Fibroblast of skin of right biceps (primary cell): Measurements from ENCODE around the gene FKBP1A.

ENCODE experiments used
- DNase-seq: peaks from one replicate; pipeline ENCODE4 v3.0.0-alpha.2; 2013

FKBP1A gene

DNA sequence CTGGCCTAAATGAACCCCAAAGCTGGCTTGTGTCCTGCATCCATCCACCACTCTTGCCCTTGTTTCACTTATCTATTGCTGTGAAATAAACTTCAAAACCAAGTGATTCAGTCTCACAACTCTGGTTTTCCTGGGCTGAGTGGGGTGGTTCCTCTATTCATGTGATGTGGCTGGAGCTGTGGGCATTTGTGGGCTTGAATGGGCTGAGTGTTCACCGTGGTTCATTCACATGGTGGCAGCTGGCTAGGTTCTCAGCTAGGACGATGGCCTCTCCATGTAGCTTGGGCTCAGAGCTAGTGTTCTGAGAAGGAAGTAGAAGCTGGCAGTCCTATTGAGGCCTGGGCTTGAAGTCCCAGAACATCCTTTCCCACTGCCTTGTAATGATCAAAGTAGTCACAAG, 30.4 kb downstream of the FKBP1A start:
- no peak for DNase-seq

DNA sequence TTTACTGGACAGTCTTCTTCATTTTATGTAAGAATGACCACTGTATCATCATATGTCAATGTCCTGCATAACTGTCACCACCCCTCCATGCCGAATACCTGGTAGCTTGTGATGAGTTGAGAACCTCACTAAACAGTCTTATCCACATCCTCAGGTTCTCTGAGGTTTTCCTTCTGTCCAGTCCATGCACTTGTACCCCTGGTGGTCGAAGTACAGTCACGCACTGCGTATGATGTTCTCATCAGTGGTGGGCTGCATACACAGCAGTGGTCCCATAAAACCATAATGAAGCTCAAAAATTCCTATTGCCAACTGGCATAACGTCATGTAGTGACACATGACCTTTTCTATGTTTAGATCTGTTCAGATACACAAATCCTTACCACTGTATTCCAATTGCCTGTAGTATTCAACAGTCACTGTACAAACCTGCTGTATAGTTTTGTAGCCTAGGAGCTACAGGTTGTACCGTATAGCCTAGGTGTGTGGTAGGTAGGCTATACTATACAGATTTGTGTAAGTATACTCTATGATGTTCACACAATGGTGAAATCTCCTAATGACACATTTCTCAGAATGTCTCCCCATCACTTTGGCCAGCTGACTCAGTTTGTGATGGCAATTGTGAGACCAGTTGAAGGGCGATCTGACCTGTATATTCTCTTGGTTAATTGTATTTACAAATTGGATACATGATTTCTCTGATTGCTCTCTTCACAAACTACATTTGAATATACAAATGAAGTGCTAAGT, 32.6 kb downstream of the FKBP1A start:
- DNase-seq = no peak

DNA sequence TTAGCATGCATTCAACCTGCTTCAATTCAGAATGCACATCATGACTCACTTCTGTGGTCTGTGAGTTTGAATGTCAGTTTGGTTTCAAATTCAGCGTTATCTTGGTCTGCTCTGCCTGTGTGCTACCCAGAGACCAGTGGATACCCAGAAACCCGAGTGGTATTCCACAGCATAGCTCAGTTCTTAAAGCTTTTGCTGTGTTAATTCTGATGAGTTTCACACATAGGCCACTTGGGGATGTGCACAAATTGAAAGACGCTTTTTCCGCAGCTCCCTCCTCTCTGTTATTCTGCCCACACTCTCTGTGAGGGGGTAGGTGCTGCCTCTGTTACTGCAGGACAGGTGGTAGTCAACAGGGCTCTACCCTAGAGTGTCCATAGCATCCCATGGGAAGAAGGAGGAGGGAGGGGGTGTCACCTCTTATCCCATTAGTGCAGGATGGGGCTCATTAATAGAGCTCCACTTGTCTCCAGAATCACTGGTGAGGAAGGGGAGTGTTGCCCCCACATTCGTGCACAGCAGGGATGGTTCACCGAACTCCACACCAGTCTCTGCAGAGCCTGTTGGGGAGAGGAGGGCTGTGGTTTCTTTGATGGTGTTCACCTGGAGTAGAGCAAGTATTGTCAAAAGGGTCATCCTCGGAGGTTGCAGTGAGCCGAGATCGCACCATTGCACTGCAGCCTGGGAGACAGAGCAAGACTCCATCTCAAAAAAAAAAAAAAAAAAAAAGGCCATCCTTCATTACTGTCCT, 34.8 kb downstream of the FKBP1A start:
- DNase-seq = no peak

DNA sequence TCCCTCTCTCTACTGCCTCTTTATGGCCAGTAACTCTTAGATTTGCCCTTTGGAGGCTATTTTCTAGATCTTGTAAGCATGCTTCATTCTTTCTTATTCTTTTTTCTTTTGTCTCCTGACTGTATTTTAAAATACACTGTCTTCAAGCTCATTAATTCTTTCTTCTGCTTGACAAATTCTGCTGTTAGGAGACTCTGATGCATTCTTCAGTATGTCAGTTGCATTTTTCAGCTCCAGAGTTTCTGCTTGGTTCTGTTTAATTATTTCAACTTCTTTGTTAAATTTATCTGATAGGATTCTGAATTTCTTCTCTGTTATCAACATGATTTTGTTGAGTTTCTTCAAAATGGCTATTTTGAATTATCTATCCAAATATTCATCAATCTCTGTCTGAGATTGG, 38.9 kb downstream of the FKBP1A start:
- no peak for DNase-seq

DNA sequence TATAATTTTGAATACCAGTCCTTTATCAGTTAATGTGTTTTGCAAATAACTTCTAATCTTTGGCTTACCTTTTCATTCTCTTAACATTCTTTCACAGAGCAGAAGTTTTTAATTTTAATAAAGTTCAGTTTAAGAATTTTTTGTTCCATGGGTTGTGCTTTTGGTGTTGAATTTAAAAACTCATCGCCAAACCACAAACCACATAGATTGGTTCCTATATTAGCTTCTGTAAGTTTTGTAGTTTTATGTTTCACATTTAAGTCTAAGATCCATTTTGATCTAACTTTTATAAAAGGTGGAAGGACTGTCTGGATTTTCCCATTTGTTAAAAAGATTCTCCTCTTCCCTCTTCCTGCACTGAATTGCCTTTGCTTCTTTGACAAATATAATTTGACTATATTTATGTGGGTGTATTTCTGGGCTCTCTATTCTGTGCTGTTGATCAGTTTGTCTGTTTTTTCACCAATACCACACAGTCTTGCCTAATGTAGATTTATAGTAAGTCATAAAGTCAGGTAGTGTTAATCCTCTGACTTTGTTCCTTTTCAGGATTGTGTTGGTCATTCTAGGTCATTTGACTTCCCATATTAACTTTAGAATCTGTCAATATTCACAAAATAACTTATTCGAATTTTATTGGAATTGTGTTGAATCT, 46.4 kb downstream of the FKBP1A start:
- no peak for DNase-seq

DNA sequence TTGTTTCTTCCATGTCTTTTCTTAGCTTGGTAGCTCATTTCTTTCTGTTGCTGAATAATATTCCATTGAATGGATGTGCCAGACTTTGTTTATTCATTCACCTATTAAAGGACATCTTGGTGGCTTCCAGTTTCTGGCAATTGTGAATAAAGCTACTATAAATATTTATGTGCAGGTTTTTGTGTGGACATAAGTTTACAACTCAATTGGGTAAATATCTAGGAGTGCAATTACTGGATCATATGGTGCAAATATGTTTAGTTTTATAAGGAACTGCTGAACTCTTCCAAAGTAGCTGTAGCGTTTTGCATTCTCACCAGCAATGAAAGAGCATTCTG, 47.1 kb downstream of the FKBP1A start:
- no peak for DNase-seq

DNA sequence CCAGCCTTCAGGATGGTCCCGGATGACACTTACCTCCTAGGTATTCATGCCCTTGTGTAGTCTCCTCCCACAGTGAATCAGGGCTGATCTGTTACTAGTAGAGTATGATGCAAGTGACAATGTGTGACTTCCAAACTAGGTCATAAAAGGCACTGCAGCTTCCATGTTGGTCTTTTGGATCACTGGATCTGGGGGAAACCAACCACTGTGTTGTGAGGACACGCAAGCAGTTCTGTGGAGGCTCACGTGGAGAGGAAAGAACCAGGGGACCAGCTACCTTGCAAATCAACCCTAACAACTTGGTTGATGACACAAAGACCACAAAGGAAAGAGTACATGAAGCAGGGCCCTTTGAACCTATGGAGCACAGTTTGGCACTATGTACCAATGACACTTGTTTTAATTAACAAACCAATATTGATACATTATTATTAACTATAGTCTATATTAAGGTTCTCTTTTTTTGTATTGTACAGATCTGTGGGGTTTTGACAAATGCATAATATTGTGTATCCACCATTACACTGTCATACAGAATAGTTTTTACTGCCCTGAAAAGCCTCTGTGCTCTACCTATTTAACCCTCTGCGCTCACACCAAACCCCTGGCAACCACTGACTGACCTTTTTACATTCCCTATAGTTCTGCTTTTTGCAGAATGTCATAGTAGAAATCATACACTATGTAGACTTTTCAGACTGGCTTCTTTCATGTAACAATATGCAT, 47.7 kb downstream of the FKBP1A start:
- no peak for DNase-seq

DNA sequence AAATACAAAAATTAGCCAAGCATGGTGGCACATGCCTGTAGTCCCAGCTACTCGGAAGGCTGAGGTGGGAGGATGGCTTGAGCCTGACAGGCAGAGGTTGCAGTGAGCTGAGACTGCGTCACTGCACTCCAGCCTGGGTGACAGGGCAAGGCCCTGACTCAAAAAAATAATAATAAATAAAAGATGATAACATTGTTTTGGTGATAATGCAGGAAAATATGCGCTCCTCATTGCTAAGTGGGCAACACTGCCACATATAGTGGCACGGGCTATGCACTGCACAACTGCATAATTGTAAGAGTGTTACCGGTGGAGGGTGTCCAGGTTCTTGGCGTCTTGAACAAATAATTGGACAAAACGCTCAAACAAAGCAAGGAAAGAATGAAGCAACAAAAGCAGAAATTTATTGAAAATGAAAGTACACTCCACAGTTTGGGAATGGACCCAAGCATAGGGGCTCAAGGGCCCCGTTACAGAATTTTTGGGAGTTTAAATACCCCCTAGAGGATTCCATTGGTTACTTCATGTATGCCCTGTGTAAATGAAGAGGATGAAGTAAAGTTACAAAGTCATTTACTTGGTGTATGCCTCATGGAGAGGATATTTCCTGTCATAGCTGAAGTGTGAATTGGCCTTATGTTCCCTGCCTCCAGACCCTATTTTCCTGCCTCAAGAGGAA, 49.3 kb downstream of the FKBP1A start:
- peak; percentile 35 for DNase-seq

DNA sequence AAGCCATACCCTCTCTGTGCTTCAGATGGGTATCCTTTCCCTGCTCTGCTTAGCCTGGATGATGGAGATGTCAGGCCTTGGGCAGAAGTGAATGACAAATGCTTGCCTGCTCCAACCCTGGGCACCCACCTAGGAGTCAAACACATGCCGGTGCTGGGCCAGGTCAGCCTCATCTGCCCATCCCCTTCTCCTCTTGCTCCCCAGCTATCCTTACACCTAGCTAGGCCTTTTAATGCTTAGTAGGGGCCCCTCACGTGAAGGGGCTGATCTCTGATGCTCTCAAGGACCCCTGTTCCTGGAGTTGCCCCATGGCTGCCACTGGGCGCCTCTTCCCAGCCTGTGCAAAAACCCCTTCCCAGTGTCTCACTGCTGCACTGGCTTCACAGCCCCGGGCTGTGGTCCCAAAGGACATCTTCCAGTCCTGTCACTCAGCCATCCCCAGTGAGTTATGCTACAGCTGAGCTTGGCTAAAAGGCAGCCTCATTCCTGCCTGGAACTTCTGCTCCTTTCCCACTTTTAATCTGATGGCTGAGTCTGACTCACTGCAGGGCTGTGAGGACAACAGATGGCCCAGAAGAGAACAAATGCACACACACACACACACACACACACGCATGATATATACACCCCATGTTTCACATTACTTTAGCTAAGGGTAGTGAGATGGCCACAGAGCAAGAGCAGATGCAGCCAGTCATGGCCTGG, 51.1 kb downstream of the FKBP1A start:
- DNase-seq = peak; percentile 58

DNA sequence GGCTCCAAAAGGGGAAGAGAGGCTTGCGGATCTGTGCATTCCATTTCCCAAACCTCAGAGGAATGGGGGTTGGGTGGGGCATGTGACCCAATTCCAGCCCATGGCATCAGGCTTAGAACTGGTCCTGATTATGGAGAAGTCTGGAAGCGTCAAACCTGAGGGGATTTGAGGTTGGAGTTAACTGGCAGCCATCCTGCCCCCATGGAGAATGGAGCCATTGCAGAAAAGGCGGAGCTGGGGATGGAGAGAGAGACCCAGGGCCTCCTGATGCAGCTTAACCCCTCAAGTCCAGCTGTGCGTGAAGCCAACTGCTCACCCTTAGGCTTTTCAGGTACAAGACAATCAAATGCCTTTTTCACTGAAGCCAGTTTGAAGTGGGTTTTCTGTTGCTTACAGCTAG, 54.1 kb downstream of the FKBP1A start:
- no peak for DNase-seq

DNA sequence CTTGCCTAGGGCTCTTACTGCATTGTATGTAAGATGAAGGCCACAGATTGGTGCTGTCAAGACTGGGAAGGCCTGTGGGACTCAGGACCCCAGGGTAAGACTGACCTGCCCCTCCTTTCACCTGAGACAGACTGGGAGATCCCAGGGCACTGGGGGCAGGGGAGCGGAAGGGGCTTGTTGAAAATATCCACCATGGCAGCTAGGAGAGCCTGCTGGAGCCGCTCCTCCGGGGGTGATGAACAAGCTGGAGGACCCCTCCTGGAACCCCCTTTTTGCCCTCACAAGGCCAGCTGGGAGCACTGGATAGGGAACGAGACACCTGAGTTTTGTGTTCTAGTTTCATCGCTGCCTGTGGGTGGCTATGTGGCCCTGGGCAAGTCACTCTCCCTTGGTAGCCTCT, 54.8 kb downstream of the FKBP1A start:
- no peak for DNase-seq

DNA sequence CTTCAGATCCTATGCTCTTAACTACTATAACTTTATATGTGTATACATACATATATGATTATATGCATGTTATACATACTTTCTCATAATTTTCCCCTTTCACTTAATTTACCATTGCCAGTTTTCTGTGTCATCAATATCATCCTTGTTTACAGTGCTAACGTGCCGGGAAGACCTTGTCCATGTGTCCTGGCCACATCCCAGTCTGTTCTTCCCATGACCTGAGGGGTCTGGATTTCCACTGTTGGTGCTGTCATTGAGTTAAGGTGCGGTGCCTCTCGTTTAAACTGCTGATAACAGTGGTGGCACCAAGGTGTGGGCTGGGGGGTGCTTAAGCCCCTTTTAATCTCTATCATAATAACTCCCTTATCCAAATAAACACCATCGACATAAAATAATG, 55.4 kb downstream of the FKBP1A start:
- DNase-seq = no peak

DNA sequence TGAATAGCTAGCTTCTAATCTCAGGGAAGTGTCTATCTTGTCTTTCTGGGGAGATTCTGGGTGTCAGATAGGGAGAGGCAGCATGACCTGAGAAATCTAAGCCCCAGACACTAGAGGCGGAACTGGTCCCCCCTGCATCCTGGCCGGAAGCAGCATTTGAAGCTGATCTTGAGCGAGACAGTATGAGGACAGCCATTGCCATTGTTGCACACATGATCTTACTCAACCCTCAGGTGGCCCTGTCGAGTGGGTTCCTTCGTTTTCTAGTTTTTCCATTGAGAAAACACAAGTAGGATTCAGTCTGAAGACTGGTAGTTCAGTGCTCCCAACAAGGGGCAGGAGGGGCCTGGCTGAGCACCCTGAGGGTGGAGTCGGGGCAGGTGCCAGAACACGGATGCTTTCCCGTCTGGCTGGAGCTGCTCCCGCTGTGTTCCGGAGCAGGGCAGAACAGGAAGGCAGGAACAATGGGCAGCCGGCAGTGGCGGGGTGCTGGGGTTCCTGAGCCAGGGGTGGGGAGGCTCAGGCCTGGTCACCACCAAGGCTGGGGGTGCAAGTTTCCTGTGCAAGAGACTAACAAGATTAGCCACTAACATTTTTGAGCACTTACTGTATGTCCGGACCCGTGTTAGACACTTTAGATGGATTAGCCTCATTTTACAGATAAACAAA, 56.0 kb downstream of the FKBP1A start:
- DNase-seq = no peak

DNA sequence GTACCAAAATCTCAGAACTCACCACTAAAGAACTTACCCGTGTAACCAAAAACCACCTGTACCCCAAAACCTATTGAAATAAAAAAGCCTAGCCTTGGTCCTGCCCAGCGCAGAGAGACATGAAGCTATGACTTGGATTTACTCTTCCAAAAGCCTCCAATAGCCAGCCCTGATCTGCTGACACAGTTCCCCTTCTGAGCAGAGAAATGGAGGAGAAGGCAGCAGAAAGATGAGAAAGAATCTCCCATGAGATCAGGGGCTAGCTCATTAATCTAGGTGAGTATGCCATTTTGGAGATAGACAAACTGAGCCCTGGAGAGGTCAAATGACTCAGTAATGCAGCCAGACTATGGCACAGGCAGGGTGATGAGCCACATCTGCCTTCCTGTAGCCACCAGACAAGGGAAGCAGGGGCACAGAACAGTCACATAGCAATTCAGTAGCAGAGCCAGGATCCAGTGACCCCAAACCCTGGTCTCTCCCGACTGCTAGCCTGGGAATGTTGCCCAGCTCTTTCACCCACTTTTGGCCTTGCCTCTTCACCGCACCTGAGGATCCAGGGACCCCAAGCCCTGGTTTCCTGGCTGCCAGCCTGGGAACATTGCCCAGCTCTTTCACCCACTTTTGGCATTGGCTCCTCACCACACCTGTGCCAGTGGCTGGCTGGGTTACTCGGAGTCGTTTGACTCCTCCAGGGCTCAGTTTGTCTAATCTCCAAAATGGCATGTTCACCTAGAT, 56.7 kb downstream of the FKBP1A start:
- DNase-seq = no peak

DNA sequence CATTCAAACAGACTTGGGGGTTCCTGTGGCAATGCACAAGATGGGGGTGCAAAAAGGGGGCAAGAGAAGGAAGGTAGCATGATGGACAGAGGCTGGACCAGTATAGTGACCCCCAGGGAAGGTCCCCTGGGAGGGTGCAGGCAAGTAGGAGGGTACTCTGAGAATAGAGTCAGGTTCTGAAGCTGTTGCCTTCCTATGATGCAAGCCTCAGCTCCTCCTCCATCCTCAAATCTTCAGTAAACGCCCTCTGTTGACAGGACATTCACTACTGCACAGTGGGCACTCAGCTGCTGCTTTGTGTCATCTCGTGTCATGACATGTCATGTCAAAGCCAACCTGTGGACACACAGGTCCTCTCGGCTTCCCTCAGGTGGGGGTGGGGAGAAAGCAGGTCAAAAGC, 58.1 kb downstream of the FKBP1A start:
- no peak for DNase-seq

DNA sequence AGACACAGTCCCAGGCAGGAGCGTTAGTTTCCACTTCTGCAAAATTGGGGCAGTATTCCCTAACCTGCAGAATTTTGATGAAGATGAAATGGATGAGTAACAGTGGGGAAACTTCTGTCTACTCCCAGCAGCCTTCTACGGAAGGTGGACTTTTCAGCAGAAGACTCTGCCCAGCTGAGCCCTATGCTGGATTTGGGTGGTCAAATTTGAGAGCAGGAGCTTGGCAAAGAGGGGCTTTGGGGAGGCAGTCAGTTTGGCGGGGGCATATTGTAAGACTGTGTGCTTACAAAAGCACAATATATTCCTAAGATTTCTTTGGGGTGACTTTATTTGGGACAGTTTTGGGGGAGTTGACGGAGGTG, 58.5 kb downstream of the FKBP1A start:
- no peak for DNase-seq

DNA sequence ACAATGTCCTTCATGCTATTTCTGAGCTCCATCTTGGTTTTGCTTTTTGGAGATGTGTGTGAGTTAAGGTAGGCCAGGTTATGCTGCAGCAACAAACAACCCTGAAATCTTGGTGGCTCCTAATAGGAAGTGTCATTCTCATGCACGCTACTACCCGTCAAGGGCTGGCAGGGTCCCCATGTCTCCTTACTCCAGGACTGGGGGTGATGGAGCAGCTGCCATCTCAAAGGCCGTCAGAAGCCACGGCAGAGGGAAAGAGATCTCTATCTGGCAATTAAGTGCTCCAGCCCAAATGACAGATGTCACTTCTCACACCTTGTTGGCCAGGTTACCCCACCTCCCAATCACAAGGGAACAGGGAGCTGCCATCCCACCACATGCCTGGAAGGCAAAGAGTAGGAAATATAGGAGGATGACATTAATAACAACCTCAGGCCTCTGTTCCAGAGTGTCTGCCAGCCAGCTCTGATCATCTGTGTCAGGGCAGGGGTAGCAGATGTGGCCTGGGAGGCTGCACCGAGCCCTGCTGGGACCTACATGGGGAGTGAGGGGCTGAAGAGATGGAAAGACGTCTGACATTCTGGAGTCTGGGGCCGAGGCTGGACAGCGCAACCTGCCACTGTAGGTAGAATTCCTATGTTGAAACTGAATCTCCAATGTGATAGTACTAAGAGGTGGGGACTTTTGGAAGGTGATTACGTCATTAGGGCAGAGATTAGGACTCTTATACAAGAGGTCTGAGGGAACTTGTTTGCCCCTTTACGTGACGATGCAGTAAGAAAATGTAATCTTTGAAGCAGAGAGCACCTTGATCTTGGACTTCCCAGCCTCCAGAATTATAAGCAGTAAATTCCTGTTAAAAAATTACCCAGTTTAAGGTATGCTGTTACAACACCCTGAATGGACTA, 59.1 kb downstream of the FKBP1A start:
- no peak for DNase-seq

DNA sequence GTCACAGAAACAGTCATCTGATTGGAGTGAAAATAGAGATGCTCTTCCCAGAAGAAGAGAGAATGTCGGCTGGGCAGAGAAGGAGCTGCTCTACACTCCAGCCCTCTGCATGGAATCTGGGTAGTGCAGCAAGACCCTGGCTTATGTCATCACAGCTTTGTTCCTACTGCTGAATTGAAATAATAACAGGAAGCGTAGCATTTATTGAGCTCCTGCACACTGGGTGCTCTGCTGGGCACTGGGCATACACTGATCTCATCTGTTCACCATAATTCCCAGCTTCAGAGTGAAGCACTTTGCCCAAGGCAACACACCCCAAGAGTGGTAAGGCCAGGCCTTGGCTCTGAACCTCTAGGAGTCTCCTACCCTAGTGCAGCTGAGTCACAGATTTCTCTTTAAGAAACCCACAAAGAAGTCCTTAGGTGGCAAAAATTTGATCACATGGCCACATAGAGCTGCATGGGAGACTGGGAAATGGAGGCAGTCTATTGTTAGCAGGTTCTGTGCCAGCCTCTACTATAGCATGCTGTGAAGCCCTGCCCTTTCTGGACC, 60.0 kb downstream of the FKBP1A start:
- no peak for DNase-seq

DNA sequence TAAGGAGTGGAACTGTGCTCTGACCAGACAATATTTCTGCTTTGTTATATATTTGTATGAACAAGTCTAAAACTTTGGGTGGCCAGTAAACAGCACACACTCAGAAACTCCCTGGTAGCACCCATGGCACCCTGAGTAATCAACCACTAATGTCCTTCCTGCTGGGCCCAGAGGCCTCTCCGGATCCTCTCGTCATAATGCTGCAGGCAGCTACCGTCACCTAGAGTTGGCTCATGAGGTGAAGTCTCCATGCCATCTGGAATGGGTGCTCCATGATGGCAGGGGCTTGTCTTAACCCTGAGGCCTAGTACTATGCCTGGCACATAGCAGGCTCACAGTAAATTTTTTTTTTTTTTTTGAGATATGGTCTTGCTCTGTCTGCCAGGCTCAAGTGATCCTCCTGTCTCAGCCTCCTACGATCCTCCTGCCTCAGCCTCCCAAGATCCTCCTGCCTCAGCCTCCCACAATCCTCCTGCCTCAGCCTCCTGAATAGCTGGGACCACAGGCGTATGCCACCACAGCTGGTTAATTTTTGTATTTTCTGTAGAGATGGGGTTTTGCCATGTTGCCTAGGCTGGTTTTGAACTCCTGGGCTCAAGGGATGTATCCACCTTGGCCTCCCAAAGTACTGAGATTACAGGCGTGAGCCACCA, 60.9 kb downstream of the FKBP1A start:
- DNase-seq = no peak
